Measurements from ENCODE around the gene NUDT19. TPM values are rescaled to one million over a fixed set of nuclear protein-coding genes. Genes with fewer than 3 reads are reported as not detected.
"Not testable (repeated sequence)": the region's sequence is repeated elsewhere in the genome, so short reads cannot be mapped to it uniquely, and the experiment has no call there.

The NUDT19 gene
- total RNA-seq, 1 experiment from 2014 or later: 6.1 TPM

DNA sequence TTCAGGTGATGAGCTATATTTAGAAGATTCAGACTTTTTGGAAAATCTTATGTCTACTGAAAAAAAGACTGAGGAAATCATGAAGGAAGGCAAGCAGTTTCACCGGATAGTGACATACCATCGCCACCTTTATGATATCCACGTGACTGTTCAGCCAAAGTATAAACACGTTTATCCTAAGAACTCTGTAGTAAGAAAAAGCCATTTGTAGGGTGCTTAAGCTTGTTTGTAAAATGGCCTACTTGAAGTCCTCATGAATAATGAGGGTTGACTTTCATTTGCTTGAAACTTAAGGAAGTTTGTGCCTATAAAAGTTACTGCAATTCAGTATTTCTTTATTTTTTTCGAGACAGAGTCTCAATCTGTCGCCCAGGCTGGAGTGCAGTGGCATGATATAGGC, 20.1 kb downstream of the NUDT19 start:
- Histone ChIP-seq H3K9me3 (ENCODE audit: control insufficient read depth, low read depth, low read length) (no peaks in the 10 kb centered on the region), H3K14ac (ENCODE audit: insufficient read depth, low read length) (no peak overlapping the region), H2BK15ac (ENCODE audit: low read depth, low read length) (no peak overlapping the region)

DNA sequence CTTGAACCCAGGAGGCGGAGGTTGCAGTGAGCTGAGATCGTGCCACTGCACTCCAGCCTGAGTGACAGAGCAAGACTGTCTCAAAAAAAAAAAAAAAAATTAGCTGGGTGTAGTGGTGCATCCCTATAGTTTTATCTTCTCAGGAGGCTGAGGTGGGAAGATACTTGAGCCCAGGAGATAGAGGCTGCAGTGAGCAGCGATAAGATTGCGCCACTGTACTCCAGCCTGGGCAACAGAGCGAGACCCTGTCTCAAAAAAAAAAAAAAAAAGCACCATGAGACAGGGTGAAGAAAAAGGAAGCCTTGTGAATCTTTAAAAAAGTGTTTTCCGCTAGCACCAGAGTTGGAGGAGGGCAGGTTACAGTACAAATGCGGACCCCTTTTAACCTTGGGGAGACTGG, 24.6 kb downstream of the NUDT19 start:
- not testable (repeated sequence) for H2AFZ ChIP-seq (ENCODE audit: low read length); DNase-seq; H4K91ac ChIP-seq (ENCODE audit: insufficient read length, low read depth, low read length); H3K79me2 ChIP-seq (ENCODE audit: insufficient read depth, low read length); H3K4me1 ChIP-seq (ENCODE audit: insufficient read depth, low read length); H2BK12ac ChIP-seq (ENCODE audit: insufficient read length, low read depth, low read length); H3K4ac ChIP-seq (ENCODE audit: low read depth, low read length); H2BK120ac ChIP-seq (ENCODE audit: low read depth, low read length, poor library complexity, severe bottlenecking); H3K27ac ChIP-seq (ENCODE audit: insufficient read length, low read depth, low read length); H2BK5ac ChIP-seq (ENCODE audit: insufficient read length, low read length); H3K9ac ChIP-seq (ENCODE audit: extremely low read depth, insufficient read length, low read length); H4K8ac ChIP-seq (replicated peaks; ENCODE audit: insufficient read length, low read depth, low read length); H2BK20ac ChIP-seq (ENCODE audit: low read depth, low read length, poor library complexity, severe bottlenecking); H2BK15ac ChIP-seq (ENCODE audit: low read depth, low read length); H4K5ac ChIP-seq (ENCODE audit: insufficient read length, low read depth, low read length); H3K18ac ChIP-seq (ENCODE audit: insufficient read length, low read depth, low read length); H4K20me1 ChIP-seq (ENCODE audit: control insufficient read depth, insufficient read depth, insufficient read length); H3K79me1 ChIP-seq (ENCODE audit: insufficient read depth, low read depth, low read length, poor library complexity, severe bottlenecking); H3K36me3 Mint-ChIP-seq (ENCODE audit: insufficient read depth in 1 of 3, low read depth in 3 of 3); H3K27ac Mint-ChIP-seq; H3K56ac ChIP-seq (ENCODE audit: insufficient read length, low read depth, low read length); H3K14ac ChIP-seq (ENCODE audit: insufficient read depth, low read length); H3T11ph ChIP-seq (ENCODE audit: low read length); H3K27me3 ChIP-seq (ENCODE audit: insufficient read depth, low read length); H3K23ac ChIP-seq (ENCODE audit: insufficient read length, low read depth, low read length); H3K27me3 Mint-ChIP-seq (ENCODE audit: low read depth); H3K23me2 ChIP-seq (ENCODE audit: insufficient read length, low read depth, low read length, poor library complexity, severe bottlenecking); H3K4me3 Mint-ChIP-seq; H3K9me3 ChIP-seq (ENCODE audit: control insufficient read depth, low read depth, low read length); H3K4me2 ChIP-seq (ENCODE audit: insufficient read depth, insufficient read length, low read length); H3K9me3 Mint-ChIP-seq; H2AK5ac ChIP-seq (ENCODE audit: insufficient read length, low read length)
- H3K4me1 Mint-ChIP-seq: peaks cover 5 to 13% of the 10 kb centered on the region in 2 experiments
- no CpG with 5 or more reads among the region's 7 CpGs for WGBS (ENCODE audit: extremely low coverage, insufficient read length, low lambda C conversion rate)

More for the DNA sequence above, 20.1 kb downstream of the NUDT19 start:
- no peak overlapping the region for H3T11ph ChIP-seq (ENCODE audit: low read length)
- H3K18ac ChIP-seq (ENCODE audit: insufficient read length, low read depth, low read length): no peak overlapping the region
- no peak overlapping the region for H2BK5ac ChIP-seq (ENCODE audit: insufficient read length, low read length)
- H3K4me2 ChIP-seq (ENCODE audit: insufficient read depth, insufficient read length, low read length): no peak overlapping the region
- peaks cover 0 to 9% (median 3%) of the 10 kb centered on the region in 3 experiments; a peak in 4 of 7 replicates for H3K36me3 Mint-ChIP-seq (ENCODE audit: insufficient read depth in 1 of 3, low read depth in 3 of 3)
- WGBS (ENCODE audit: extremely low coverage, insufficient read length, low lambda C conversion rate): no CpG with 5 or more reads among the region's 6 CpGs
- no peaks in the 10 kb centered on the region for H3K4me1 ChIP-seq (ENCODE audit: insufficient read depth, low read length)
- no peak overlapping the region for H3K9ac ChIP-seq (ENCODE audit: extremely low read depth, insufficient read length, low read length)
- DNase-seq: no peak
- H3K23ac ChIP-seq (ENCODE audit: insufficient read length, low read depth, low read length): no peak overlapping the region
- no peaks in the 10 kb centered on the region for H3K27me3 Mint-ChIP-seq (ENCODE audit: low read depth)
- no peak overlapping the region for H4K5ac ChIP-seq (ENCODE audit: insufficient read length, low read depth, low read length)
- H3K9me3 Mint-ChIP-seq: no peaks in the 10 kb centered on the region
- H3K79me2 ChIP-seq (ENCODE audit: insufficient read depth, low read length): no peaks in the 10 kb centered on the region
- no peak overlapping the region for H3K4me3 Mint-ChIP-seq
- no peaks in the 10 kb centered on the region for H3K27me3 ChIP-seq (ENCODE audit: insufficient read depth, low read length)
- no peak overlapping the region for H2BK120ac ChIP-seq (ENCODE audit: low read depth, low read length, poor library complexity, severe bottlenecking)
- no peaks in the 10 kb centered on the region for H4K20me1 ChIP-seq (ENCODE audit: control insufficient read depth, insufficient read depth, insufficient read length)
- no peaks in the 10 kb centered on the region for H3K23me2 ChIP-seq (ENCODE audit: insufficient read length, low read depth, low read length, poor library complexity, severe bottlenecking)
- H3K27ac ChIP-seq (ENCODE audit: insufficient read length, low read depth, low read length): no peak overlapping the region
- no peak overlapping the region for H2BK12ac ChIP-seq (ENCODE audit: insufficient read length, low read depth, low read length)
- H2AK5ac ChIP-seq (ENCODE audit: insufficient read length, low read length): no peak overlapping the region
- H3K27ac Mint-ChIP-seq: no peak overlapping the region
- no peak overlapping the region for H4K91ac ChIP-seq (ENCODE audit: insufficient read length, low read depth, low read length)
- H4K8ac ChIP-seq (replicated peaks; ENCODE audit: insufficient read length, low read depth, low read length): no peak overlapping the region
- H3K79me1 ChIP-seq (ENCODE audit: insufficient read depth, low read depth, low read length, poor library complexity, severe bottlenecking): no peaks in the 10 kb centered on the region
- no peak overlapping the region for H3K4ac ChIP-seq (ENCODE audit: low read depth, low read length)
- H3K56ac ChIP-seq (ENCODE audit: insufficient read length, low read depth, low read length): no peak overlapping the region
- no peak overlapping the region for H2AFZ ChIP-seq (ENCODE audit: low read length)
- TF ChIP-seq, protein P1, sequence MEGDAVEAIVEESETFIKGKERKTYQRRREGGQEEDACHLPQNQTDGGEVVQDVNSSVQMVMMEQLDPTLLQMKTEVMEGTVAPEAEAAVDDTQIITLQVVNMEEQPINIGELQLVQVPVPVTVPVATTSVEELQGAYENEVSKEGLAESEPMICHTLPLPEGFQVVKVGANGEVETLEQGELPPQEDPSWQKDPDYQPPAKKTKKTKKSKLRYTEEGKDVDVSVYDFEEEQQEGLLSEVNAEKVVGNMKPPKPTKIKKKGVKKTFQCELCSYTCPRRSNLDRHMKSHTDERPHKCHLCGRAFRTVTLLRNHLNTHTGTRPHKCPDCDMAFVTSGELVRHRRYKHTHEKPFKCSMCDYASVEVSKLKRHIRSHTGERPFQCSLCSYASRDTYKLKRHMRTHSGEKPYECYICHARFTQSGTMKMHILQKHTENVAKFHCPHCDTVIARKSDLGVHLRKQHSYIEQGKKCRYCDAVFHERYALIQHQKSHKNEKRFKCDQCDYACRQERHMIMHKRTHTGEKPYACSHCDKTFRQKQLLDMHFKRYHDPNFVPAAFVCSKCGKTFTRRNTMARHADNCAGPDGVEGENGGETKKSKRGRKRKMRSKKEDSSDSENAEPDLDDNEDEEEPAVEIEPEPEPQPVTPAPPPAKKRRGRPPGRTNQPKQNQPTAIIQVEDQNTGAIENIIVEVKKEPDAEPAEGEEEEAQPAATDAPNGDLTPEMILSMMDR (conservative IDR thresholded peaks at IDR 0.05): no peak
- H2BK20ac ChIP-seq (ENCODE audit: low read depth, low read length, poor library complexity, severe bottlenecking): no peak overlapping the region
- H3K4me1 Mint-ChIP-seq: 0 out of 4 replicates have a peak, but pooled peaks cover 0 to 2% of the 10 kb centered on the region in 2 experiments
